GM12873 (cell line): Measurements from ENCODE around the gene BICRAL.

Experiments used
- CTCF ChIP-seq: IDR thresholded peaks from 2 replicates; pipeline ENCODE4 v1.5.1; 2012; ENCODE audit warnings: low read depth, mild to moderate bottlenecking, moderate library complexity, low read length, control low read depth; ENCODE audit not compliant: insufficient read depth; ENCODE audit errors: missing control alignments

Gene BICRAL

GRCh38 chr6:42871711-42872110 is 89.9 kb downstream of the BICRAL start:
- TF ChIP-seq CTCF: no peak

DNA sequence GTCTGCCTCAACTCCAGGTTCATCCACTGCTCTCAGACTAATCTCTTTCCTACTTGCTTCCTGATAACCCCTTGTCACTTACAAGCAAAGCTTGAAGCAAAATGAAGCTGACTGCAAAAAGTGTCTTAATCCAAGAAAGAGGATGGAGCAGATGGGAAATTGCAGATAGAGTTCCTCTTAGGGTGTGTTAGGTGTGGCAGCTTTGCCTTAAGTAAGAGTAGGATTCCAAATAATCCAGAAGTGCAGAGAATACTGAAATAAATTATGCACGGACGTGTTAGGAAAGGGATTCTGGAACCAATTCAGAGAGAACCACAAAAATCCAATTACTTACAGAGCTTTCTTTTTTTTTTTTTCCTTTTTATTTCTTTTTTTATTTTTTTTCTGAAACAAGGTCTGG is 91.5 kb downstream of the BICRAL start:
- TF ChIP-seq CTCF: no peak

GRCh38 chr6:42877695-42878094 is 95.8 kb downstream of the BICRAL start:
- TF ChIP-seq CTCF: no peak

- TF ChIP-seq CTCF: no peak
These were observed 97.8 kb downstream of the BICRAL start, which contains the start of gene RPL7L1 for GRCh38 chr6:42879372-42880239. Gene RPL7L1, plus strand, starts transcription at chr6:42879616. Its CDS starts 295 bp downstream, at chr6:42879911.

DNA sequence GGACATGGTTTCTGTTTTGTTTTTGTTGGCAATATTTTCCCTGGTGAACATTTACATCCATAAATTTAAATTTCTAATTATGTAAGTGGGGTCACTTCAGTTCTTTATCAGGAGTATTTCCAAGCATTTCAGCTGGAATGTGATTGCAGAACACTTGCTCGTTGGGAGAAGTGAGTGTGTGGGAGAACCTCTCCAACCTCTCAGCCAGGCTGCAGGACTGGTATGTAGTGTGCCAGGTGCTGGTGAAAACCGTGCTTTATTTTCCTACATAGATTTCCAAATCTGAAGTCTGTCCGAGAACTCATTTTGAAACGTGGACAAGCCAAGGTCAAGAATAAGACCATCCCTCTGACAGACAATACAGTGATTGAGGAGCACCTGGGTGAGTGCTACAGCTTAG is 103.8 kb downstream of the BICRAL start:
- no peak for TF ChIP-seq CTCF

DNA sequence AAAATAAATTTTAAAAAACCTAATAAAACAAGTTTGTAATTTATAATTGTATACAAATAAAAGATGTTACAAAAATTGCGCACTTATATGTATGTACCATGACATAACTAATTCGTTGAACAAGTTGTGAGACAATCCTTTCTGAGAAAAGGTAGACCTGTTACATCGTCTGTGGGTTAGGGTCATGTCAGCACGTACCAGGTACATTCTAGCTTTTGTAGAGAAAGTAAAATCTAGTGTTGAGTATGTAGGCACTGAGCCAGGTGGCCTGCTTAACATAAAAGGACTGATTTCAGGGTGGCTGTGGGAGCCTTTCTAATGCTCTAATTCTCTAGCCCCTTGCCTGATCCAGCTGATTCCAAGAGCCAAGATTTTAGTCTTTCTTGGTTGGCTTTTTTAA is 108.0 kb downstream of the BICRAL start:
- TF ChIP-seq CTCF: no peak

GRCh38 chr6:42890311-42891198 is 108.7 kb downstream of the BICRAL start:
- TF ChIP-seq CTCF: no peak
